ENCODE data around the gene CLEC4G.
"Not testable (repeated sequence)": the region's sequence is repeated elsewhere in the genome, so short reads cannot be mapped to it uniquely, and the experiment has no call there.

CLEC4G gene

GRCh38 chr19:7746903-7747884 is 15.3 kb upstream of the CLEC4G start, which contains the start of gene CD209:
CD209 (minus strand) TSS chr19:7747534; CDS start chr19:7747511, 23 bp downstream.
- DNase-seq = no peak

GRCh38 chr19:7746306-7746705 is 14.4 kb upstream of the CLEC4G start:
- DNase-seq = not testable (repeated sequence)

DNA sequence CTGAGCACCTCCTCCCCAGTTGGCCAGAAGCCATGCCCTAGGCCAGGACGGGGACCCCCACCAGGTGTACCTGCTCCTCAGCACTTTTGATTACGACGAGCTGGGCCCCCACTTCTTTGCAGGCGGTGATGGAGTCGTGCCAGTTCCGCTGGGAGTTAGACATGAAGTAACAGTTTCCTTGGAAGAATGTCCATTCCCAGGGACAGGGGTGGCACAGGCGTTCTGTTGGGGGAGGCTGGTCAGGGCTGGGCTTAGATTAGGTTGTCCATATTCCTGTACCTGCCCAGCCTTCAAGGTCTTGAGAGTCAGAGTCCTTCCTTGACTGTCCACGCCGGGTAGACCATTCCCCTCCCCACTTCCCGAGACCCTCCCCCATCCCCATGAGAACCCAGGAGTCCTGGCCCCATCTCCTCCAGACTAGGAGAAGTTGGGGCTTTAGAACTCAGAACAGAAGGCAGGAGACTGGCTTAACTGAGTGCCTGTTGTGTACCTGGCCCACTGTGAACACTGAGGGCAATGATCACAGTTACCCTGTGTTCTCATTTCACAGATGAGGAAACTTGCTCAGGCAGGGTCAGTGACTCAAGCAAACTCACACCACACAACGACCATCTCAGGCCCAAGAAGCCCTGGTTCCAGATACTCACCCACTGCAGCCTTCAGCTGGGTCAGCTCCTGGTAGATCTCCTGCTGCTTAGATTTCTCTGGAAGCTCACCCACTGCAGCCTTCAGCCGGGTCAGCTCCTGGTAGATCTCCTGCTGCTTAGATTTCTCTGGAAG is 13.2 kb upstream of the CLEC4G start:
- no peak for DNase-seq

DNA sequence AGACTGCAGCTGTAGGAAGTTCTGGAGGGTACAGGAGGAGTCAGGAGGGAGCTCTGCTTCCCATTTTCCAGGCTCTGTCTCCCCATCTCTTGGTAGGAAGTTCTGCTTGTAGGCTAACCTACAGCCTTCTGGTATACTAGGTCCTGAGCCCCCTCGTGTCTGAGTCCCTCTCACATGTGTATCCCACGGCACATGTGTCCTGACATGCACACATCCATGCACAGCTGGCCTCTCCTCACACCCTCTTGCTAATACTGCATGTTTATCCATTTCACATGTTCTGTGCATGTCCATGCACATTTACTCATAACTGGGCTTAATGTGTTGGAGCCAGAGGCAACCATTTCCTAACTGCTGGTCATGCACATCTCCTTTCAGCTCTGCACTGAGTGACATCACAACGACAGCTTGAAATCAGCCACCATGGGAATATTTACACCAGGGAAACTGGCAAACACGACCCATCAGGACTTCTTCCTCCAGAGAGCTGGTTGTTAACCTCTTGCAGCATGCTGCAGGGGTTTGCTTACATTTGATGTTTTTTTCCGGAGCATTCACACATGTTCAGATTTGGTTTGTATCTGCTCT is 12.4 kb upstream of the CLEC4G start:
- DNase-seq = no peak

DNA sequence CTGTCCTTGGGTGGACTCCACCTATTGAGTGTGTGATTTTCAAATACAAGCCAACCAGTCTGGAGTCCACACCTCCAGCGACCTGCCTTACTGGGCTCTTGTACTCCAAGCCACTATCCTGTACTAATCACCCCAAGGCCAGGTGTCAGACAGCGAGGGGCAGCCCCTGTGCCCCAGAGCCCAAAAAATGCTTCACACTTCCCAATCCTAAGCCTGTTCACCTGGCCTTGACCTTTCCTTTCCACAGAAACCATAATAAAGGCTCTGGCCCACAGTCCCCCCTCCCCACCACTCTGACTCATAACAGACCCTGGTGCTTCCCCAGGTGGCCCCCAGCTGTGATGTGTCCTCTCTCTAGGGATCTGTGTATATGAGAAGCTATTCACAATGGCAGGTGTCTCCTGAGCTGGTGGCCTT is 11.5 kb upstream of the CLEC4G start:
- no peak for DNase-seq

DNA sequence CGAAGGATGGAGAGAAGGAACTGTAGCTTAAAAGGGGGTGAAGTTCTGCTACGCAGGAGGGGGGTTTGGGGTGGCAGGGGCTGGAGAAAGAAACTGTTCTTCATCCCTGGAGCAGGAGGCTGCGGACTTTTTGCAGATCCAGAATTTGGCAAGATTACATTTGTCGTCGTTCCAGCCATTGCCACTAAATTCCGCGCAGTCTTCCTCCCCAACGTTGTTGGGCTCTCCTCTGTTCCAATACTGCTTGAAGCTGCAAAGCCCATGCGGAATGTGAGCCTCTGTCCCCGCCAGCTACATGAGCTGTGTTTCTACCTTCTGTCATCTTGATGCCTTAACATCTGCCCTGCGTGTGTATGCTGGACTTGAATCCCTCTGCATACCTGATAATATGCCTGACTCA is 11.1 kb upstream of the CLEC4G start:
- DNase-seq = no peak

DNA sequence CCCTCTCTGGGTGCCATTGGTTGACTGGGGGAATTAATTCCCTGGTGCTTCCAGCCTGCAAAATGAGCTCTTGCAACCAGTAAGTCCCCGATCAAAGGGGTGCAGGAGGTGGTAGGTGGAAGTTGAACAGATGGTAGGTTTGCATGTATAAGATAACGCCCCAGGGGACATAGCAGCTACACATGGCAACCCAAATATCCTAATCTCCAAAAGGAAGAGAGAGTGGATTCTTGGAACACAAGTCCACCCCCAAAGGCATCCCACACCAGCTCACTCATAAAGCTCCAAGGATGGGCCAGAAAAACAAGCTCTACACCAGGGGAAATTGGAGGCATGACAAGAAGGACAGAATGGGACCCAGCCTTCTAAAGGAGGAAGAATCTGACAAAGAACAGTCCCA is 10.7 kb upstream of the CLEC4G start:
- no peak for DNase-seq

GRCh38 chr19:7740682-7741054 is 8.8 kb upstream of the CLEC4G start:
- DNase-seq = no peak

- DNase-seq = no peak
Observed at GRCh38 chr19:7739801-7740681, 8.1 kb upstream of the CLEC4G start.

DNA sequence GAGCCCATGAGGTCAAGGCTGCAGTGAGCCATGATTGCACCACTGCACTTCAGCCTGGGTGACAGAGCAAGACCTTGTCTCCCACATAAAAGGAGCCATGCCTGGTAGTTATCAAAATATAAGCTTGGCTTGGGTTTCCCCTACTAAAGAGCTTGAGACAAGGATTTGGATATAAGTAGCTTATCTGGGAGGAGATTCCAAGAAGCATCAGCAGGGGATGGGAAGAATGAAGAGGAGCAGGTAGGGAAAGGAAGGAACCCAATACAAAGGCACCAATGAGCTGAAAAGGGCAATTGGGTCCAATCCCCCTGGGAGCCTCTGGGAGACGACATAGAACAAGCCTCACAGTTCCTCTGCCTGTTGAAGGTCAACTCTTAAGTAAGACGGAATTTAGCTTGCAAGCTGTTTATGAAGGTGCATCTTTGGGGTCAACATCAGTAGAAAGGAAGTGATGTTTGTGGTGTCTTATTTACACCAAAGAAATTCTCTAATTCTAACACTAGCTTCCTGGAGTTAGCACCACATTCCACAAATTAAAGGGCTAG is 7.4 kb upstream of the CLEC4G start:
- DNase-seq = no peak

- DNase-seq = no peak
Observed at GRCh38 chr19:7738023-7738422, 6.1 kb upstream of the CLEC4G start.

GRCh38 chr19:7737215-7737614 is 5.3 kb upstream of the CLEC4G start:
- no peak for DNase-seq

DNA sequence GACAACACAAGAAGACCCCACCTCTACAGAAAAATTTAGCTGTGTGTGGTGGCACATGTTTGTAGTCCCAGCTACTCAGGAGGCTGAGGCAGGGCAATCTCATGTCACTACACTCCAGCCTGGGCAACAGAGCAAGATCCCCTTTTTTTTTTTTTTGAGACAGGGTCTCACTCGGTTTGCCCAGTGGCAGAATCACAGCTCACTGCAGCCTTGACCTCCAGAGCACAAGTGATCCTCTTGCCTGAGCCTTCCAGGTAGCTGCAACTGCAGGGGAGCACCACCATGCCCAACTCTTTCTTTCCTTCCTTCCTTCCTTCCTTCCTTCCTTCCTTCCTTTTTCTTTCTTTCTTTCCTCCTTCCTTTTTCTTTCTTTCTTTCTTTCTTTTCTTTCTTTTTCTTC is 4.2 kb upstream of the CLEC4G start:
- no peak for DNase-seq

GRCh38 chr19:7734220-7735203 is 2.6 kb upstream of the CLEC4G start:
- no peak for DNase-seq

DNA sequence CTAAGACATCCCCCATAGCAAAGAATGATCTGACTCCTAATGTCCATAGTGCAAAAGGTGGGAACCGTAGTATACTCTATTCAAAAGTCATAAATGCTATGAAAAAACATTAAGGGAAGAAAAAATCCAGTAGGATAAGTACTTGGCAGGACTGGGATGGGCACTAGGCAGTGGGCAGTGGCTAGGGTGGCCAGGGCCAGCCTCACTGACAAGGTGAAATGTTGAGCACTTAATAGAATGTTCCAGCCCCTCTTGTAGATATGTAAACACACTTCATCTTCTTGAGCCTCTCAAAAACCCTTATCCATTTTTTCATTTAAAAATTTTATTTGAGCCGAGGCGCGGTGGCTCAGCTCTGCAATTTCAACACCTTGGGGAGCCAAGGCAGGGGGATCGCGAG is 1.5 kb upstream of the CLEC4G start:
- no peak for DNase-seq

DNA sequence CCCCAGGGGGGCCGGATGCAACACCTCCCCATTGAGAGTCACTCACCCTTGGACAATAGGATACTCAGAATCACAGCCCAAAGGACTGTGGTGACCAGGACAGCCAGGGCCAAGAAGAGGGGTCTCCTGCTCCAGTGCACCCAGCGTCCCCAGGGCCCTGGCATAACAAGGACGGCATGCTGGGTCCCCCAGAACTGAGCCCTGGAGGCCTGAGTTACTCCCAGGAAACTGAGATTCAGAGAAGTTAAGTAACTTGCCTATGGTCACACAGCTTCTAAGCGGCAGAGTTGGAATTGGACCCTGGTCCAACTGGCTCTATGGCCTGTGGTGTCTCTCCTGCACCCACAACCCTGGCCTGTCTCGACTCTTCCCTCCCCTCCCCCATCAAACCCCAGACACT is 295 bp downstream of the CLEC4G start:
- DNase-seq = no peak

DNA sequence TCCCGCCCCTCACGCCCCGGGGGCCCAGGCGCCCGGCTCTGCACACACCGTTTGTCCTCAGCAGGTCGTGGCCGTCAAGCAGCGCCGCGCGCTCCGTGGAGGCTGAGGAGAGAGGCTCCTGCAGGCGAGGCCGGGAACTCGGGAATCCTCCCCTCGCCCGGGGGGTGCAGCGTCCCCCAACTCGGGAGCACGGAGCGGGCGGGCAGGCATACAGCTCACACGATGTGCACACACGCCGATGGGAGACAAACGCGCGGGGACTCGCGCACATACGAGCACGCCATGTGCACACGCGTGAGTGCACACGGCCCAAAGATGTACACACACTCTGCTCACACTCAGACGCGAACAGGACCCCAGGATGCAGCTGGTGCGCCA is 703 bp downstream of the CLEC4G start:
- DNase-seq = no peak

DNA sequence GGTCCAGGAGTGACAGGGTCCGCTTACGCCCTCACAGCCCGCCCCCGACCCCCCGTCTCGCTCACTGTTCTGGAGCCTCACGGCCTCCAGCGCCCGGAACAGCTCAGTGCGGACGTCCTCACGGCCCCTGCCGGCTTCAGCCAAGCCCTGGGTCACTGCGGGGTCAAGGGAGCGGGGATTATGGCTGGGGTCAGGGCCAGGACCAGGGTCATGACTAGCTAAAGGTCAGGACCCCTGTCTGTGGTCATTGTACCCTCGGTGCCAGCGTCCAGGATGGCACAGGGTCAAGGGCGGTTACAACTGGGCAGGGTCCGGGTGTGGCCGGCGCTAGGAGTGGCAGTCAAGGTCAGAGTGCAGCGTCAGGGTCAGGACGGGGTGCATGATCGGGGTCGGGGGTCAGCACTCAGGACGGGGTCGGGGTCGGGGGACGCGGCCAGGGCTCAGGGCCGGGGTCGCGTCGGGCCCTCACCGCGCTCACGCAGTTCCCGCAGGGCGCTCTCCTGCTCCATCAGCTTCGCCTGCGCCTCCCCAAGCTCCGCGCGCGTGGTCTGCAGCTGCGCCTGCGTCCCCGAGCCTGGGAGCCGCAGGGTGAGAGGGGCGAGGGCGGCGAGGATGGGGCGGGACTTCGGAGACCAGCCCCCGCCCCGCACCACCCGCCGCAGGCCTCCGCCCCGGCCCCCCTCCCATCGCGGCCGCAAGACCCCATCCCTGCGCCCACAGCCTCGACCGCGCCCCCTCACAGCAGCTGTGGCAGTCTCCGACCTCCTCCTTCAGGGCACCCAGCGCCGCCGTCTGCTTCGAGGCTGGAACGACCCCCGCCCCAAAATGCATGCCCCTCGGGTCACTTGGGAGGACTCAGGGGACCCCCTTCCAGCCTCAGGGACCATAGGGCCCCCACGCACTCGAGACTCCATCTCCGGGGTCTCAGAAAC is 1.4 kb downstream of the CLEC4G start:
- no peak for DNase-seq

- no peak for DNase-seq
Observed at GRCh38 chr19:7729831-7730285, 2.1 kb downstream of the CLEC4G start.

Data from fibroblast of skin of scalp (primary cell).